HUDEP-2 (cell line): ENCODE results near the gene FABP1.

Experiments used
- DNase-seq, 76 experiments: peaks; one replicate each; lab custom pipeline; 2025; ENCODE audit not compliant: unreplicated experiment in 76 of 76; lab: John Stamatoyannopoulos, UW

FABP1 gene

DNA sequence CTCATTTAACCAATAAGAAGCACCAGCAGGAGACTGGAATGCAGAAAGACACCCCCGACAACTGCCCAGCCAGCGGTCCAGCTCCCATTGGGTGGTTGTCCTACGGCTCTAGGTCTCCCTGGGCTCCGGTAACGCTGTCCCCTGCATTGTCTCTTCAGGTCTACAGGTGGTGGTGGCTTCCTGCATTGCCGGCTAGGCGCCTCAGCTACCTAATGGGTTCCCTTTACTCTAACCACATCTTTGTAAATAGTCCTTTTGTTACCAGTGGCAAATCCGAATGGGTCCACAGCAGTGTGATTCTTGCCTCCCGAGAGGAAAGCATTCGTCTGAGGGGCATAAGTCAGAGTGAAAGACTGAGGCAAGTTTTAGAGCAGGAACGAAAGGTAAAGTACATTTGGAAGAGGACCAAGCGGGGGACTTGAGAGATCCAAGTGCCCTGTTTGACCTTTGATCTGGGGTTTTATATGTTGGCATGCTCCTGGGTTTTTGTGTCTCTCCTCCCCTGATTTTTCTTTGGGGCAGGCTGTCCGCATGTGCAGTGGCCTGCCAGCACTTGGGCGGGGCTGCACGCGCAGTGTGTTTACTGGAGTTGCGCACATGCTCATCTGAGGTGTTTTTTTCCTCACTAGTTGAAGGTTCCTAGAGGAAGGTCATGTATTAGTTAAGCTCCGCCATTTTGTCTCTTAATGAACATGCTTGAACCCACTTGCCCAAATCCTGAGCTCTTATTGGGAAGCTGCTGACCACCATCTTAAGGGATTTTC, 11.0 kb downstream of the FABP1 start:
- DNase-seq: no peak

DNA sequence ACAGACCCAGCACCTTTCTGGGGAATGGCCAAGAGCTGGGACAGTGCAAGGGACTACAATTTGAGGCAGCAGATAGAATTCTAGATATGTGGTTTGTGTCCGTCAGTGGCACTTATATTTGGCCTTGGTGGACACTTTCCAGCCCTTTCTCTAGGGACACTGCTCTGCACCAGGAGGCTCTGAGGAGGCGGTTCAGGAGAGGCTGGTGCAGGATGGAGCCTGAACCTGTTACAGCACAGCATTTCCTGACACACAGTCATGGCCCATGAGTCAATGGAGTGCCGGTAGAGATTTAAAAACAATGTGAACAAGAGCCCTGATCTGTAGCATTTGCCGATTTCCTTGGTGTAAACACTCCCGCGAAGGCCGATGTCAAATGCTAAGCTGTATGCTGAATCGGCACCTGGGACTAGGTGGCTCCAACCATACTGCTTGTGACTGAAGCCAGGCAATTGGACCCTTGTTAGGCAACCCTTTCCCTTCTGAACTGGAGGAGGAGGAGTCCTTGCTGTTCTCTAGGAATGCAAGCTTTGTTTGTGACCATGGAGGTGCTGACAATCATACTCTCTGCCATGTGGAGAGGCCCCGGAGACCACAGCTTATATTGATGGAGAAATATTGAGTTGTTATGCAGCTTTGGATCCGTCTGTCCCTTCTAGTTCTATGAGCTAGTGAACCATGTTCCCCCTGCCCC, 11.9 kb downstream of the FABP1 start:
- no peak for DNase-seq

DNA sequence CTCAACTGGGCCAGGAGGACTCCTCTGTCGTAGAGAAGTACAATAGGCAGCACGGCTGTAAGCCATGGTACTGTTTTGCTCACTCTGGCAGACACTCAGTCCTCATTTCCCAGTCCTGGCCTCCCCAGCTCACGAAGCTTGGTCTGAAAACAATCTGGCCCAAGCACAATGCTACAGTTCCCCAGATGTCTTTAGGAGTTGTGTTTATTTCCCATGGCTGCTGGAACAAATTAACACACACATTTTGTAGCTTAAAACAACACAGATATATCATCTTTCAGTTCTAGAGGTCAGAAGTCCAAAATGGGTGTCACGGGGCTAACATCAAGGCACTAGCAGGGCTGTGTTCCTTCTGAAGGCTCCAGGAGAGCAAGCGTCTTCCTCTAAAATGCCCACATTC, 13.0 kb downstream of the FABP1 start:
- DNase-seq: no peak

DNA sequence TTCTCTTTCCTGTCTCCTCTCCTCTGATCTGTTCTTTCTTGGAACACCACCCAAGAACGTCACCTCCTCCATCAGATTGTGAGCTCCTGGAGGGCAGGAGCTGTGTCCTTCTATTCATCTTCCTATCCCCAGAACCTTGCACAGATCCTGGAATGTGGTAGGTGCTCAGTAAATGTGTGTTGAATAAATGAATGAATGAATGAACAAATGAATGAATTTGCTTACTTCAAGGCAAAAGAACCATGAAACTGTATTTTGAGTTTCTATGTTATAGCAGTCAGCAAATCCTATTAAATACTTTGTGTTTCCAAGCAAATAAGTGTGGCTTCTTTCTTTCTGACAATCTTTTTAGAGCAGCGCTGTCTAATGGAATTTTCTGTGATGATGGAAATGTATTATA, 14.8 kb downstream of the FABP1 start:
- no peak for DNase-seq

DNA sequence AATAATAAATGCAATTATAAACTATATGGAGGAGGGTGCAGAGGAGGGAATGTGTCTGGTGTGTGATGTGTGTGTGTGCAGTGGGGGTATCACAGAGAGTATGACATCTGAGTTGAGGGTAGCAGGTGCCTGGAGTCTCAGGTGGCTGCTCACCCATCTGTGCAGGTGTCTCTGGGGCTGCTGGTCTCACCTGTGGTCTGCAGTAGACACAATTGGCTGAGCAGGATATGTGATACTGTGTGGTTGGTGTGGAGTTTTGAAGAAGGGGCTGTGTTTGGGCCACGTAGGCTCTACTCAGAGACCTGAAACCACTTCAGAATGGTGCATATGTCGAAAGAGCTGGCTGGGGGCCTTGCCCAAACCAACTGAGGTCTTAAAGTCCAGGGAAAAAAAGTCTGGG, 17.0 kb downstream of the FABP1 start:
- DNase-seq: no peak

DNA sequence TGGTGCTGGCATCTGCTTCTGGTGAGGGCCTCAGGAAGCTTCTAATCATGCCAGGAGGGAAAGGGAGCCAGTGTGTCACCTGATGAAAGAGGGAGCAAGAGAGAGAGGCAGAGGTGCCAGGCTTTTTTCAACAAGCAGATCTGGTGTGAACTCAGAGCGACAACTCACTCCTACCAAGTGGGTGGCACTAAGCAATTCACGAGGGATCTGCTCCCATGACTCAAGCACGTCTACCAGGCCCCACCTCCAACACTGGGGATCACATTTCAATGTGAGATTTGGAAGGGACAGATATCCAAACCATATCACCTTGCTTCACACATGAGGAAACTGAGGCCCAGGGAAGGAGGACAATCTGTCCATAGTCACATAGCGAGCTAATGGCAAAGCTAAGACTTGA, 19.1 kb downstream of the FABP1 start:
- DNase-seq: no peak

DNA sequence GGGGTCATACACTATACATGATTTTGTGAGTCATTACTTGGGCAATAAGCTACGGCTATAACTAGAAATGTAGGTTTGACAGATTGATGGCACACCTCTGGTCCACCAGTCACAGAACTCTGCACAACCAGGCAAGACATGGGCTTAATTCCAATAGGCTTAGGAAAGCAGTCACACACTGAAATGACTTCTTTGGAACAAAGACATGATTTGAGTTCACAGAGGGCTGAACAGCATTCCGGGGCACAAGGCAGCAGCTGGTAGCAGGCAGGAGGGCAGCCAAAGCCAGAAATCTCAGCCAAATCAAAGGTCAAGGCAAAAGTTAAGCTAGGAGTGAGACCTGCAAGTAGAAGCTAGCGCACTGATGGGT, 27.4 kb downstream of the FABP1 start:
- DNase-seq: no peak

DNA sequence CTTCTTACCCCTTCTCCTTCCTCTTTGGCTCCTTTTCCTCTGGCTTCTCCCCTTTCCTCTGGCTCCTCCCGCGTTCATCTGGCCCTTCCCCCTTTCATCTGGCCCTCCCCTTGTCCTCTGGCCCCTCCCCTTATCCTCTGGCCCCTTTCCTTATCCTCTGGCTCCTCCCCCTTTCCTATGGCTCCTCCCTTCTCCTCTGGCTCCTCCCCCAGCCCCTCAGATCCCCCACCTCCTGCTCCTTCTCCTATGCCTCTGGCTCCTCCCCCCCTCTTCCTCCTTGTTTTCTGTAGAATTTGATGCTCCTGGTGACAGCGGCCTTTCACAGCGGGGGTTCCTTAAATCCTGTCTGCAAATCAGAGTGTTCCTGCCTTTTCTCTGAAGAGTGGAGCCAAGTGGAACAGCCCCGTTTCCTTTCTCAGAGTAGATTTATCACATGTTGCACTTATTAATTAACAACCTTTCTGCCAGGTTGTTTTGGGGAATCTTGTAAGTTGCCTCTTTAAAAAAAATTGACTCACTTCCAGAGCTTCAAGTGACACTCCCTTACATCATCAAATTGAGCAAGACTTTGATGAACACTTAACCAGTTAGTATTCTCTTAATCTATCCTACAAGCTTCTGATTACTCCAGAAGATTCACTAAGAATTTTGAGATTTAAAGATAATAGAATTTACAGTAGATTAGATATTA, 27.9 kb downstream of the FABP1 start:
- DNase-seq: no peak

DNA sequence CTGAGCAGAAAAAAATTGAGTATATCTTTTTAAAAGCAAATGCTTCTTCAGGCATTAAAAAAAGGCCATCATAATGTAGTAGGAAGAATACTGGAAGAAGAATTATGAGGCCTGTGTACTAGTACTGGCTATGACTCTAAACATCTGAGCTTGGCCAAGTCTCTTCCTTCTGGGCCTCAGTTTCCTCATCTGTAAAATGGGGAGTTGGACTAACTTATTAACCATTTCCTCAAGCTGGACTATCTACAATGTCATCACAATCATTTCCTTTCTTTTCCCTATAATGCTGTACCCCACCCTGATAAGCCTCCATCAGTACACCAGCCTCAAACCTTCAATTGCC, 29.3 kb downstream of the FABP1 start:
- DNase-seq: no peak

DNA sequence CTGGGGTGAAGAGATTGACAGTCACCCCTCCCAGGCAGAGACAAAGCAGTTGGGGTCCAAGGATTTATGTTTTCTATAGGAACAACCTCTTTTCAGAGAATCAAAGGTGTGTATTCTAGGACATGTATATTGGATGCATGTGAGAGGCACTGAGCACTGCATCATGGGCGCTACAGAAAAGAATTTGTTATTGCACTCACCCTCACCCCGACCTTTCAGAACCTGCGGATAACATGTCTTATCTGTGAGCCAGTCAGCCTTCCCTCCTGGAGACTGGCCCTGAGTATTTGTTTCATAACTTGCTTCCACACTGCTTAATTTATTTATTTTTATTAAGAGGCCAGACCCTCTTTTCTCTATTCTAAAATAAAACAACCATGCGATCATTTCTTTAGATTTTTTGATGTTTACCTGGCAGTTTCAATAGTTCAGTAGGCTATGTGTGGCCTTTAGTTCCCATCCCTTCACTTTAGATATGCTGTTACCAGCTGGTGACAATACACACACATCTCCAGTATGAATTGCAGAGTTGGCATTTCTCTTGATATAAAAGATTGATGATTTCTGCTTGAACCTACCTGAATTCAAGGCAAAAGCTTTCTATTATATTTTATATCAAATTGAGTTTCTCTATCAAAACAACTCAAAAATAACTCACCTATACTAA, 29.8 kb downstream of the FABP1 start:
- DNase-seq: no peak

DNA sequence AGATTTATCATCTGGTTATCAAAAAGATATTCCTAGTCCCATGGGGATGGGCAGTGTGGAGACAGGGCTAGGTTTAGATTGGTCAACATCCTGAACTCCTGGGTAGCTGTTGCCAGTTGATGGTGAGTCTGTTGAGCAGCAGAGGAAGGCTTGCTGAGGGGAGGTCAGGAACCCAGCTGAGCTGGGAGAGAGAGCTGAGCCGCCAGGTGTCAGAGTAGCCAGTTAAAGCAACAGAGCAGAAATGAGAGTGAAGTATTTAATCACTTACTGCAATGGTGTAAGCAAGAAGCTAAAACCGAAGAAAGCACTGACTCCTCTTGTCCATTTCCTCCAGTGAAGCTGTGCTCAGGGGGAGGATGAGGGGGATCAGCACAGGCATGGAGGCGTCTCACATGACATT, 30.7 kb downstream of the FABP1 start:
- no peak for DNase-seq

DNA sequence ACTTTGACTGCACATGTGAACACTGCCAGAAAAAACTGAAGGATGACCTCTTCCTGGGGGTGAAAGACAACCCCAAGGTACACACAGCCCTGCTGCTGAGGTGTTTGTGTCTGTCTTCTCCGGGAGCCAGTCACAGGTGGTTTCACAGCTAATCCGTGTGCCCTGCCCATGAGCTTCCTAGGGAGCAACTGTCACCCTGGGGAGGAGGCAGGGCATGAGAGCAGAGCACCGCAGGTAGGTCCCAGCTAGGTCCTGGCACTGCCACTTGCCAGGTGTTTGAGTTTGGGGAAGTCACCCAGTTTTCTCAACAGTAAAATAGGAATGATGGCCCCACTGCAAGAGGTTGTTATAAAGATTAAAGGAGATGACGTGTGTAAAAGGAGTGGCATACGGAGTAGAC, 31.2 kb downstream of the FABP1 start:
- DNase-seq: no peak

DNA sequence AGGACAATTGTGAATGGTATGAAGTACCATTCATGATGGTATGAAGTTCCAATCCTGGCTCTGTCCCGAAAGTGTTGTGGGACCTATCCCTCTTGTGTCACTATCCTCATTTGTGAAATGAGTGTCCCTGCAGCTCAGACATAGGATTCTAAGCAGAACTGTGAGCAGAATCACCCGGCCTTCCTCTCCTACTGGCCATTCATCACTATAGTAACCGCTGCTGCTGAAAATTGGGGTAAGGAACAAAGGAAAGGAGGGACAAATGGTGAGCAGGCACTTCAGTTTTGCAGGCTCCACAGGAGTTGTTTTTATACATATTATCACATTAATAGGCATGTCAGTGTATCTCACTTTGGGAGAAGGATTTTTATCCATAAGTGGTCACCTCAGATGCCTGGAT, 32.8 kb downstream of the FABP1 start:
- DNase-seq: no peak

DNA sequence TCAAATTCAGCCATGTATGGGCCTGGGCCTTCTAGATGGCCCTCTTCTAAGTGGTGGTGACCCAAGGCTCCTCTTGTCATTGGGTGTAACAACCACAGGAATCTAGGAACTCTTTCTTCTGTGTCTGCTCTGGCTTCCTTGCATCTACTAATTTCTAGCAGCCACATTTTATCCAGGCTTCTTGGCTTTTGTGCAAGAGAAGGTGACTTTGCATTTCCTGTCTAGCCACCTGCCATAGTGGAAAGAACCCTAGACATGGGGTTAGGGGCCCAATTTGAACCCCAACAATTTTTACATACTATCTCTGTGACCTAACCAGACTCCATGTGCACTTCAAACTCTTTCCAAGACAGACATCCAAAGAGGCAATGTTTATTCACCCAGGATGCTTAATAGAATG, 35.1 kb downstream of the FABP1 start:
- DNase-seq: no peak

DNA sequence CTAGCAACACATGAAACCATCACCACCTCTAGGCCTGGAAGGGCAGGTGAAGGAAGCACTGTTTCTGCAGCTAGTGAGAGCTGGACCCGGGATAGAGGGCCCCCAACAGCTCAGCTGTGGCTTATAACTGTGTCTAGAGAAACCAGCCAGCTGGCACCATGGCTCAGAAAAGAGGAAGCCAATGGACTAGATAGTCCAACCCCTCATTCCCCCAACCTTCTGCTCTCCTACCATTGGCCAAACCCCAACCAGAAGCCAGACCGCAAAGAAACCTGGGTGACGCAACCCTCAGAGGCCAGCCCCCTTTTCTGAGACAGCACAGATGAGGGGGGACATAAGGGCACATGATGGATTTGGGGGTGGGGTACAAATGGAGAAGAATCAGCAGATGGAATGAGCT, 35.9 kb downstream of the FABP1 start:
- no peak for DNase-seq

DNA sequence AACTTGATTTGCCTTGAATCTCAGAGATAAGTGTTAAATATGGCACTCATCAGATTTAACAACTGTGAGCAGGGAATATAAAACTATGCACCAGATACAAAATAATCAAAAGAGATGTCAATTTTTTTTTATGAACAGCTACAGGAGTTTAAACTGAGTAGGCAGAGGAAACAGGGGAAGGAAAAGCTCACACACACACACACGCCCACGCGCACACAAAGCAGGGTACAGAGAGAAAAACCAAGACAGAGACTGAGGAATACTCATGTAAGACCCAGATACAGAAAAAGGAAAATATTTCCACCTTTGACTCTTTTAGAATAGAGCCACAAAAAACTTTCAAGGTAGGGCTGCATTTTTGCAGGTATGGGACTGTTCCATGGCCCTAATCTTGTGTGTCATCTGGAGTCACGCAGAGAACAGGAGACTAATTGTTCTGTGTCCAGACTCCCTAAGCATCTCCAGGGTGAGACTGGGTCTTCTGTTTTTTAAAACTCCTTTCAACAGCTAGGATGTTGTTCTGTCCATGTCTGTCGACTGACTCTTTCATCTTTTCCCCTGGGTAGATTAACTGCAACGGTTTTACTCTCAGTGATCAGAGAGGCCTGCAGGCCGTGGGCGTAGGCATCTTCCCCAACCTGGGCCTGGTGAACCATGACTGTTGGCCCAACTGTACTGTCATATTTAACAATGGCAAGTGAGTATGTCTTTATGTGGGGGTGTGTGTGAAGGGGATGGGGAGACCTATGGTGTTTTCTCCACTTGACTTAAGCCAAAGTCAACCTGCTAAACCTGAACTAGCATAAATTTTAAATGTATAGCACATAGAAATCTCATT, 37.2 kb downstream of the FABP1 start:
- DNase-seq: no peak

DNA sequence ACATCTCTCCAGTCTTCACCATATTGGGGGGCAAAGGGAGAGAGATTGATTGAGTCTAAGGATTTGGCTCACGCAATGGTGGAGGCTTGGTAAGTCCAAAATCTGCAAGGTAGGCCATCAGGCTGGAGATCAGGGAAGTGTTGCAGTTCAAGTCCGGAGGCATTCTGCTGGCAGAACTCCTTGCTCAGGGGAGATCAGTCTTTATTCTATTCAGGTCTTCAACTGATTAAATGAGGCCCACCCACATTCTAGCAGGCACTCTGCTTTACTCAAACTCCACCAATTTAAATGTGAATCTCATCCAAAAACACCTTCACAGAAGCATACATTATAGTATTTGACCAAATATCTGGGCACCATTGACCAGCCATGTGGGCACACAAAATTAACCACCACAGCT, 38.9 kb downstream of the FABP1 start:
- DNase-seq: no peak

DNA sequence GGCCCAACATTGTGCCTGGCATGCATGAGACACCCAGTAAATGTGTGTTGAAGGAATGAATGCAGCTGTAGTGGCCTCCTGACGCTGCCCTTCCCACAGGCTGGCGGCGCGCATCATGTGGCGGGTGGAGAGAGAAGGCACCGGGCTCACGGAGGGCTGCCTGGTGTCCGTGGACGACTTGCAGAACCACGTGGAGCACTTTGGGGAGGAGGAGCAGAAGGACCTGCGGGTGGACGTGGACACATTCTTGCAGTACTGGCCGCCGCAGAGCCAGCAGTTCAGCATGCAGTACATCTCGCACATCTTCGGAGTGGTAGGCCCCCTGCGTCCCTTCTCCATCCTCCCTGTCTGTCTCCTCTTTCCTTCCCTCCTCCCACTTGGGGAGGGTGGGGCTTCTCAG, 40.1 kb downstream of the FABP1 start:
- peak in 1 of 76 experiments; percentile 0 for DNase-seq

DNA sequence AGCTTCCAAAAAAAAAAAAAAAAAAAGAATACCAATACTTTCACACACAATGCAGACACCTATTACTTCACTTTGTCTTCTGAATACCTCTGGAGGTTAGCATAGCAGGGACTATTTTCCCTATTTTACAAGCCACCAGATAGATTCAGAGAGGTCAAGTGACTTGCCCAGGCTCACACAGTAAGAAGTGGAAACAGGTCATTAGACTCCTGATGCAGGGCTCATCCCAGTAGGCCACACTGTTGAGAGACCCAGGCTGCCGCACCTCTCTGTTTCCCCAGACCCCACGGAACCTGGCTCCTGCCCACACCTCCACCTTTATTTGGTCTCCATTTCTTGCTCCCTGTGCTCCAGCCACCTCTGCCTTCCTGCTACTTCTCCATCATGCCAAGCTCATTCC, 40.8 kb downstream of the FABP1 start:
- DNase-seq: no peak

DNA sequence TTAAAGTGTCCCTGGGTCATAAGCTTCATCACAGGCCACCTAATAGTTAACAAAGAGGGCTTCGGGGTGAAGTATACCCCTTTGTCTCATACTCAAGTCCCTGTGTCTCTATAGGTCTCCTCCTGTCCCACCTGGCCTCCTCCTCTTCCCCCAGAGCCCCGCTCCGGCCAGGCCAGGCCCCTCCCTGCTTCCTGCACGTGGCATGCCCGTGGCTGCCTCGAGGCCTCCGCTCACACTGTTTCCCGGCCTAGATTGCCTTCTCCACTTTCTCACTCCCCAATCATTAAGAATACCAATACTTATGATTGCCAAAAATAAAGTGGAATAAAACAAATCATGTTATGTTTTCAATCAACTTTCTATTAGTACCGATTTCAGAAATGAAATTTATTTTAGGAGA, 41.5 kb downstream of the FABP1 start:
- DNase-seq: no peak

DNA sequence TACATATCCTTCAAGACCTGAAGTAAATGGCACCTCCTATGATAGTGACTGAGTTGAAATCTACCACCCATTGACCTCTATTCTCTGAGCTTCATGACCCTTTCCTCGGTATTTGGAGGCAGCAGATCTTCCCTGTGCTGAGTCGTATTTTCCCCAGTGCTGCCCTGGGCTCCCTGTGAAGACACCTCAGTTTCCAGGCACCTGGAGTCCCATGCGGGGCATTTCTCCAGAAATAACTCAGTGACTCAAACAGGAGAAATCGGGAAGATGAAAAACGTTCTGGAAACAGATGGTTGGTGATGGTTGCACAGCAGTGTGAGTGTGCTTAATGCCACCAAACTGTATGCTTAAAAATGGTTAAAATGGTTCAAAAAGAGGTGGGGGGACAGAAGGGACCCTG, 42.3 kb downstream of the FABP1 start:
- DNase-seq: no peak
